GM21526 (cell line): ENCODE measurements around the gene PGAP6.
"Not testable (repeated sequence)": the region's sequence is repeated elsewhere in the genome, so short reads cannot be mapped to it uniquely, and the experiment has no call there.

Source experiments
- ATAC-seq: cut with Tn5 transposase; IDR thresholded peaks from one replicate; pipeline ENCODE4 v1.9.1; 2021; ENCODE audit warnings: moderate library complexity; ENCODE audit not compliant: unreplicated experiment, low FRiP score

PGAP6 gene

DNA sequence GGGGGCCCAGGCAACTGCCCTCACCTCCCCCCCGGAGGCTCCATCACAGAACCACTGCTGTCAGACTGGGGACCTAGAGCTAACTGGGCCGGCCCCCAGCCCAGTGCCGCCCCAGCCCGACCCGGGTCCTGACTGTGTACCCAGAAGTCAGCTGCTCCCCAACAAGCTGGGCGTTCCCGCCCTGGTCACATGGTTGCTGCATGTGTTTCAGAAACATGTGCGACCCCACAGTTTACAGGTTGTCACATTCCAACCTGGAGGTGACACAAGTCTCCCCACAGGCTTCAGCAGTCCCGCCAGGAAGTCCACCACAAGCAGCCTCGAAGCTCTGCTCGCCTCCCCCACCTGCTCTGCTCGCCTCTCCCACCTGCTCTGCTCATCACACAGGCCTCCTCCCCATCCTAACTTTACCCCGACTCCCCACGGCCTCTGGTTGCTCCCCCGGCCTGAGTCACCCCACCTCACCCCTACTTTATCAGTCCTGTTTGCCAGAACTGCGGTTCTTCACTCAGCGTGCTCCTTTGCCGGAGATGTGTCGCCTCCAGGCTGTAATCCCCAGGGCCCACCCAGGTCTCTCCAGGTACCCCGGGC lies 12.4 kb downstream of the PGAP6 start:
- no peak for ATAC-seq

DNA sequence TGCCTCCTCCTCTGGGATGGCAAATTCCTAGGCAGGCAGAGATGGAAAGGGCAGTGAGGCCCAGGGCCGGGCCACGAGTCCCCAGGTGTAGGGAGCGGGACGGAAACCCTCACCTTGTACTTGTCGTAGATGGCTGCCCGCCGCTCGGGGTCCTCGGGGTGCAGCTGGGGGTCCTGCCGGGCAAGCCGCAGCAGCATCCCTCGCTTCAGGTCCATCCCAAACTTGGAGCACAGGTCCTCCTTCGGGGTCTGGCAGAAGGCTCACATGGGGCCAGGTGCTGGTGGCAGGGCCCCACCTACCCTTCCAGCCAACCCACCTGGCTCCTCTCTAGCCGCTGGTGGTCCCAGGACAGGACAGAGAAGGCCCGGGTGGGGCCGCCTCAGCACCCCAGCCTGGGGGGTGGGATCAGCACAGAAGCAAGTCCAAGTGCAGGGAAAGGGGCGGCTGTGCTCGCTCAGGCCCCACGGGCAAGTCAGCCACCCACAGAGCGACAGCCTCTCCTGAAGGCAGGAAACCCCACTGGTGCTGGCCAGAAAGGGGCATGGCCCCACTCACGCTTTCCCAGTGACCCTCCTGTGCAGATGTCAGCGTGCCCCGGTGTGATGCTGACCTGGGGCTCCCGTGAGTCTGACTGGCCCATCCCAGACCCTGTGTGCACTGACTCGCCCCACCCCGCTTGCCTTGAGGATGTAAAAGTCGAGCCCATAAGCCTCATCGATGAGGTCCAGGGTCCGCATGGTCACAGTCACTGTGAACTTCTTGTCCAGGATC lies 13.2 kb downstream of the PGAP6 start:
- no peak for ATAC-seq

DNA sequence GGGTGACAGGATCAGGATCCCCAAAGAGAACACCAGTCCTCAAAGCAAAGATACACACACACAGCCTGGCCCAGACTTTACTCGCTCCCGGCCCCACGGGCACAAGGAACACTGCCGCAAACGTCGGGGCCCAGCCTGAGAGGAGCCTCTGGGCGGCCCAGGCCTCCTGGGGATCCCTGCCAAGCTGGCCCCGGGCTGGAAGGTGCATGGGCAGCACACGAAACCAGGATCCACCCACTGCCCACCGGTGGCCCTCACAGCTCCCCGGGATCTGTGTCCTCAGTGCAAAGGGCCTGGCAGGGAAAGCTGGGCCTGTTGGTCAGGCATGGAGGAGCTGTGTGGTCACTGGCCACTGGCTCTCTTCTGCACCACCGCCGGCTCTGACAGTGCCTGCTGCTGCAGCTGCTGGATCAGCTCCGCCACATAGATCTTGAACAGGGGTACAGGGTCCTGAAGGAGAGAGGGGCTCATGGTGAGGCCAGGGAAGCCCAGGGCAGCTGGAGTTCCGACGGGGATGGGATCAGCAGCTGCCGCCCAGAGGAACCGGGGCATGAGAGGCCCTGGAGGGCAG lies 14.4 kb downstream of the PGAP6 start:
- ATAC-seq, result no peak

DNA sequence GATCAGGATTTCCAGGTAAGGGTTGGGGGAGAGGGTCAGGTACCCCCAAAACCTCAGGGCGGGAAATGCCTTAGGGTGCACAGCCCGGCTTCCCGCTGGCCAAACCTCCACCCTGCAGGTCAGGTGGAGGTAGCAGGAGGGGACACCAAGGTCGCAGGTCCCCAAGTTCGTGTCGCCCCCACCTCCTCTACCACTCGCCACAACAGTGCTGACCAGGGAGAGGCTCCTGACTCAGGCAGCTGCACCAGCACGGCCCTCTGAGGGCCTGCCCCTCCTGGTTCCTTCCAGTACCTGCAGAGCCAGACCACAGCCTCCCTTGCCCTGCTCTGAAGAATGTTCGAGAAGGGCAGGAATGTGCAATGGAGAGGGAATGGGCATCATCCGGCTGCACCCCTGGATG lies 15.3 kb downstream of the PGAP6 start:
- ATAC-seq, result no peak

DNA sequence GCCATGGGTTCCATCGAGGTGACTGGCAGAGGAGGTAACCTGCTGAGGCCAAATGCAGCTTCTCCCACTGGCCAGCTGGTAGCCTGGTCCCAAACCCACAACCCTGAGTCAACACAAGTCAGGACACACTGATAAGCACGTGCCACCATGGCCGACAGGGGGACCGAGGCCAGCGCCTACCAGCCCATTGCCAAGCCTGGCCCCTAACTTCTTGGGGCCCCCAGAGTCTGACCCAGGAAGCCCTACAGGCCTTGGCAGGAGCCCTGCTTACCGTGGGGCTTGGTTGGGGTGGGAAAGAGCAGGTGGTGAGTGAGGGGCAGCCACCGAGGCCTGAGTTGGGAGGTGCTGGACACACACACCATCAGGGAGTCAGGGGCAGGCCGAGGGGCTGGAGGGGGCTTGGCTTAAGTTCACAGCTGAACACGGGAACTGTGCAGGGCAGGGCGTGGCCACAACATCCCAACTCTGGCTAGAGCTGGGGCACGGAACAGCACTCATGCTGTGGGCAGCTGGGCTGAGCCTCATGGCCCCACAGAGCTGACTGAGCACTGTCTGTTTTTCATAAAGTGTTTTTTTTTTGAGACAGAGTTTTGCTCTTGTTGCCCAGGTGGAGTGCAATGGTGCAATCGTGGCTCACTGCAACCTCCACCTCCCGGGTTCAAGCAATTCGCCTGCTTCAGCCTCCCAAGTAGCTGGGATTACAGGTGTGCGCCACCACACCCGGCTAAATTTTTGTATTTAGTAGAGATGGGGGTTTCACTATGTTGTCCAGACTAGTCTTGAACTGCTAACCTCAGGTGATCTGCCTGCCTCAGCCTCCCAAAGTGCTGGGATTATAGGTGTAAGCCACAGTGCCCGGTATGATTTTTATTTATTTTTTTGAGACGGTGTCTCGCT lies 16.9 kb downstream of the PGAP6 start:
- no peak for ATAC-seq

DNA sequence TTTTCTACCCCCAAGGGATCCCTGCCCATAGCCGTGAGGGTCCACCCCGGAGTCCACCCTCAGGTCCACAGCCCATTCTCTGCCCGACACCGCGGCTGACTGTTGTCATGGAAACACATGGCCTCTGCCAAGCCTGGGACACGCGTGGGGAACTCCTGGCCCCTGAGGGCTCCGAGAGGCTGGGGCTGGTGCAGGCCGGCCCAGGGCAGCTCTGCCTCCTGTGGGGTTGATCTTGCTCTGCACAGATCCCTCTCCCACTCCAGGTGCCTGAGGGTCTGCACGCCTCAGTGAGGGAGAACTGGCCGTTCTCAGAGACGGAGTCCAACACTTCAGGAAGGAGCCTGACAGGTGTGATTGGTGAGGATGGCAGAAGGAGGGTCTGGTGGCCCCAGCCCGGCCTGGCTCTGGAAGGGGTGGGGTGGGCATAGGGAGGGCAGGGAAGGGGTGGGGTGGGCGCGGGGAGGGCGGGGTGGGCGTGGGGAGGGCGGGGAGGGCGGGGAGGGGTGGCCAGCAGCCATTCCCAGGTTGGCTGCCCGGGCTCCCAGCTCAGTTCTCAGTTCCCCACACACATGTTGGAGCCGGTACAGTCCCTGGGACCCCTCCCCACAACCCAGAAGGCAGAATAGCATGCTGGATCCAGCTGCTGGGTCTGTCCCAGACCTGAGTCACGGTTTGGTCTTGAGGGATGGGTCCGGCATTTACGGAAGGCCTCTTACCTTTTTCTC lies 17.9 kb downstream of the PGAP6 start:
- no peak for ATAC-seq

DNA sequence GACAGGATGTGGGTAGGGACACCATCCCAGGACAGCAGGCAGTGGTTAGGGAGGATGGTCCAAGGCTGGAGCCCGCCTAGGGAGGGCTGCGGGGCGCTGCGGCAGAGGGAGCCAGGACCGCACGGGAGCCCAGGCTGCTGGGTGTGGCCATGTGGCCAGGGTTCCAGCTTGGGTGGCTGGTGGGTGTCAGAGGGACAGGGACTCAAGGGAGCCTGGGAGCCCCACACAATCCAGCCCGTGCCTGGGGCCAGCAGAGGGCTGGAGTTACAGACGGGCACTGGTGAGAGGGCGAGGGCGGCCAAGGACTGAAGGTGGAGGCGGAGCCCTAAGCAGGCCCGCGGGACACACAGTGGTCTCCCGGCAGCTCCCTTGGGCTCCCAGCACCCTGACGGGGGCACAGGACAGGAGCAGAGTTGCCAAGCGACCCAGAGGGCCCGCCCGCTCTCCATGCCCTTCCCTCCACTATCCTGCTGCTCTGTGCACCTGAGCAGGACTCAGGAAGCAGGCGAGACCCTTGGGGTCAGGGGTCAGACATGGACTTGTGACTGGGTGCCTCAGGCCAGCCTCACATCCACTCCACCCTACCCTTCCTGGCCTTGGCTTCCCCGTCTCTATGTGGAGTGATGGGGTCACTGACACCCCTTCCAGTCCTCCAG lies 18.5 kb downstream of the PGAP6 start:
- no peak for ATAC-seq

DNA sequence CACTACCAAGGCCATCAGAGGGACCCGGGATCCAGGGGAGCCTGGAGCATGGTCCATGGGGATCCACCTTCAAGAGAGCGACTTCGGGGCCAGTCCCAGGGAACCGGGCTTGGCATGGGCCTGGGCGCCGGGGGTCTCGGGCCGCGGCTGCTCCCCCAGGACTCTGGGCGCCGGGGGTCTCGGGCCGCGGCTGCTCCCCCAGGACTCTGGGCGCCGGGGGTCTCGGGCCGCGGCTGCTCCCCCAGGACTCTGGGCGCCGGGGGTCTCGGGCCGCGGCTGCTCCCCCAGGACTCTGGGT lies 19.1 kb downstream of the PGAP6 start:
- ATAC-seq, result not testable (repeated sequence)

DNA sequence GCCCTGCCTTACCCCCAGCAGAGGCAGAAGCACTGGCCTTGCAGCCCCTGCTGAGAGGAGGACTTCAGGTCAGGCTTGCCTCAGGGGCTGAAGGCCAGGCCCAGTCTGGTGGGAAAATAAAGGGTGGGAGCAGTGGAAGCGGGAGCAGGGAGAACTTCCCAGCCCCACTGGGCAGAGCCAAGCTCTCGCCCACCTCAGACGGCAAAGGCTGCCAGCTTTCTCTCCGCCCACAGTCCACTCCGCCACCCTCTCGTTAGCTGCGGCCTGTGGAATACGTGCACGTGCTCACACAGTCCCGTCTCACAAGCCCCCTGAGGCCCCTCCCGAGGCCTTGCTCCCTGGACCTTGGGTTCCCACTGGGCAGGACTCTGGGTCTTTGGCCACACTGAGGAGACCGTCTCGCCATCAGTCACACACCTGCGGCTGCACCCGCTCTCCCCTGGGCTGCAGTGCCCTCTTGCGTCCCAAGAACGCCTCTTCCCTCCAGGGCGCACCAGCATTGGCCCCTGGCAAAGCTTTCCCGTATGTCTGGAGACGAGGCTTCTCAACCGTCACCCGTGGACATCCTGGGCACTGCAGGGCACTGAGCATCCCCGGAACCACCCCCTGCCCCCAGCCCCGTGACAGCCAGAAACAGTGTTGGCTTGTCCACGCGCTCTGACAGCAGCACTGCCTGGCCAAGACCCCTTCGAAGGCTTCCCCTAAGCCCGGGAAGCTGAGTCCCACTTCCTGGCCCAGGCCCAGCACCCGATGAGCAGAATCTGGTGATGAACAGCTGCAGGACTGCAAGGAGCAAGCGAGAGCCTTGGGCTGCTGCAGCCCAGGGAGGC lies 19.7 kb downstream of the PGAP6 start:
- no peak for ATAC-seq

DNA sequence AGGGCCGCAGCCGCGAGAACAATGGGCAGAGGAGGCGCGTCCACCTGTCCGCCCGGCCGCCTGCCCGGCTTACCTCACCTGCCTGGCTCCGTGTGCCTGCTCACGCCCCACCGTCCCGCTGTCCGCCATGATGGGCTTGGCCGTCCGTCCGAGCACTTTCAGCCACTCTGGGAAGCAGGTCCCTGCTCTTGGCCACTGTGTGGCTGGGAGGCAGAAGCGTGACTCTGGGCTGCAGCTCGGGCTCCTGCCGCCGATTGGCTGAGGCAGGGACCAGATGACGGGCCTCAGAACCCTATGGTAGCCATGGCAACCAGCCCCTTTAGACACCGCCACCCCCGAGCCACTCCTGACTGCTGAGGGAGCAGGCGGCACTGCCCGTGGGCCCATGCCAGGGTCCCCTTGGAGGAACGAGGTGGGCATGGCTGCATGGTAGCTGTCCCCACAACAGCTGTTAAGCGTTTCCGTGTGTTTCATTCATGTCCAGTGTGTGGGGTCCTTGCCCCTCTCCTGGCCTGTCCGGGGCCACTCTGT lies 20.4 kb downstream of the PGAP6 start:
- no peak for ATAC-seq

DNA sequence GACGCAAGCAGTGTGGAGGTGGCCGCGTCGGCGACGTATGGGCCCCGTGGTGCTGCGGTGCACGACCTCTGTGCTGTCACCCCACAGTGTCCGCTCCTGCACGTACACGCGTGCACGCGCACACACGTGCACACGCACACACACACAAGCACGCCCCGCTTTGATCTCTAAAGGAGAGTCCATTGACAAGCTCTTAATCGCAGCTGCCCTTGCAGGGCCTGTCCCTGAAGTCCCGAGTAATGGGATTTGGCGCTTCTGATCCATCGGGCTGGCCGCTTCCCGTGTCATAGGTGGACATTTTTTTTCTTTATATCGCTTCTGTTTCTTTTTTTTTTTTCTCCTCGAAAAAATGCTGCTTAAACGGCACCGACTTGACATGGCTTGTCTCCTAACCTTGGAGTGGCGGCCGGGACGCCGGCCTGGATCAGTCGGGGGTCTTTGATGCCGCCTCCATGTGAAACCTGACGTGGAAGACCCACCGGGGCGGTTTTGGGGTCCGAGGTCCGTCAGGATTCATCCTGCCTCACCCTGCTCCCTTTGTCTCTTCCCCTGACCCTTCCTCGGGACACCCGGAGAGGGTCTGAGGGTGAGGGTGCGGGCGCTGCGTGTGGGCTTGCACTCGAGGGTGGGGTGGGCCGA lies 21.0 kb downstream of the PGAP6 start:
- ATAC-seq, result no peak

DNA sequence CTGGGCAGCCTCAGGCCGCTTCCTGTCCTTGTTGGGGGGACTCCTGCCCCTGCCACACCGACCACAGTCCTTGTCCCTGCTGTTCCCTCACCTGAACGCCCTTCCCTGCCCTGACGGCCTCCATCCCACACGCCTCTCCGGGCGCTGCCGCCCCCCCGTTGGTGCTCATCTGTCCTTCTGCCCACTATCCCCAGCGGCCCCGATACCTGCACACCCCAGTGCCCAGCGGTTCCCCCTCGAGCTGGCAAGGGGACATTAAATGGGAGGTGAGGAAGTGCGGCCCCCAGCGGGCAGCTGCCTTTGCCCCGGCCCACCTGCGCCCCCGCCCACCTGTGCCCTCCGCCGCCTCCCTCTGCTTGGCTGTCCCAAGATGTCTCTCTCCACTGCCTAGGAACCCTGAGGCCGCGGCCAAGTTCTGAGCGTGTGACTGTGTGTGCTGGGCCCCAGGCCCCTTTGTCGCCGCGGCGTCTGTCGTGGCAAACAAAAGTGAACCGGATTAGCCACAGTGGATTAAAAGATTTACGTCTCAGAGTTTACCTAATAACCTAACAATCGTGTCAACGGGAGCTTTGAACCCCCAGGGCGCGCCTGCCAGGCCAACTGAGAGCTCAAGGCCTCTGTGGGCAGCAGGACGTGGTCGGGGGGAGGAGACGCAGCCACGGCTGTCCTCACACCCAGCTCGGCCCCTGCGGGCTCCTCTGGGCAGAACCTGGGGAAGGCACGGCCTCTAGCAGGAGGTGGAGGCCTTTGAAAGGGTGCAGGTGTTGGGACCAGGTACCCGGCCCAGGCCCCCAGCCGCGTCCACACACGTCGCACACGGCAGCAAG lies 21.7 kb downstream of the PGAP6 start:
- ATAC-seq, result no peak

DNA sequence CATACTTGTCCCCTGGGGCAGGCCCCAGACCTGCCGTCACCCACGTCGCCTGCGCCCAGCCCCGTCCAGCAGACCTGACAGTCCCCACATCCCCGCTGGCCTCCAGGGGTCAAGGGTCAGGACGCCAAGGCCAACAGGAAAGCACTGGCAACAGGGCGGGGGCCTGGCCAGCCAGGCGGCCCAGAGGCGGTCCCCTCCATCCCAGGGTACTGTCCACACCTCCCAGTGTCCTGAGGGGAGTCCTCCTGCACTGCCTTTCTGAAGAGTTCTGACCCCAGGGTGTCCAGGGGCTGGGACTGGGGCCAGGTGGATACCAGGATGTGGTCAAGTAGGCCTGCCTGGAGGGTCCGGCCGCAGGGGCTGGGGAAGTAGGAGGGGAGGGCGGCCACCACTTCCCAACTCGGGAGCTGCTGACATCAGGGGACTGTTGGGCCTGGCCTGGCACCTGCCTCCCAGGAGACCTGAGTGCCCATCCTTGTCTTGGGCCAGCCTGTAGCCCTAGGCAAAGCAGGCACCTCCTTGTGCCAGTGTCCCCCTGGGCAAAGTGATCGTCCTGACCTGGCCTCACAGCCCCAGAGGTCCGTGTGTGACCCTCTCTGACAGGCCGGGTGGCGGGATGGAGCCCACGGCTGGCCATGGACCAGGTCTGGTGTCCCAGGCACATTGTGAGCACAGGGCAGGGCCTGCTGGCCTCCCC lies 22.6 kb downstream of the PGAP6 start:
- ATAC-seq, result no peak

DNA sequence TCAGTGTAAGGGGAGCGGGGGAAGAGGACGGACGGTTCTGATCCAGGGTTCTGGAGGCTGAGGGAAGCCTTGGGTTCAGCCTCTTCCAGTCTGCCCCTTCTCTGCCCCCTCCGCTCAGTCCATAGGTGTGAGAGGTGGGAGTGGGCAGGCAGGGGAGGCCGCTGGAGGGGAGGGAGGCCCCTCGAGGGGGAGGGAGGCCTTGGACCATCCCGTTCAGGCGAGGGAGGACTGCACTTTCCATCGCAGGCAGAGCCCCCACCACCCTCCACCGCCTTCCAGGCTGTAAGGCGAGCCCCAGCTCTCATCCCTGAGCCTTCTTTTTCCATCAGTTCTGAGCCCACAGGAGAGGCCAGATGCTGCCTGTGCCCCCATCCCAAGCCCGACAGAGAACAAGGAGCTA lies 25.0 kb downstream of the PGAP6 start:
- ATAC-seq, result no peak

DNA sequence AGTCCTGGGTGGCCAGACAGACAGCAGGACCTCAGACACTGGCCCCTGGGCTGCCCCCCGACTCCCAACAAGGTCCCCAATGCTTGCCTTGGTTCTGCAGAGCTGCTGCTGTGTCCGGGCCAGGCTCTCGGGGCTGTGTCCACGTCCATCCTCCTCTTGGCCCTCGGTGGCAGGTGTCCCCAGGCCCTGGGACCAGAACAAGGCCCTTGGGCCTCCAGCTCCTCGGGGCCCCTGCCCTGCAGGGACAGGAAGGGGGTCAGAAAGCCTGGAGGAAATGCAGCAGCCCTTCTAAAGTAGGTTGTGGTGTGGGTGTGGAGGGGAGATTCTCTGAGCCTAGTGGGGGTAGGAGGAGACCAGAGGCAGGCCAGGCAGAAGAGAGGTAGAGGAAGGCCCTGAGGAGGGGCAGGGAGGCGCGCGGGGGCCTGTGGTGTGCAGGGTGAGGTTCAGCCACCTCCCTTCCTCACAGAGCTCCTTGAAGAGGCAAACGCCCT lies 26.8 kb downstream of the PGAP6 start:
- no peak for ATAC-seq

DNA sequence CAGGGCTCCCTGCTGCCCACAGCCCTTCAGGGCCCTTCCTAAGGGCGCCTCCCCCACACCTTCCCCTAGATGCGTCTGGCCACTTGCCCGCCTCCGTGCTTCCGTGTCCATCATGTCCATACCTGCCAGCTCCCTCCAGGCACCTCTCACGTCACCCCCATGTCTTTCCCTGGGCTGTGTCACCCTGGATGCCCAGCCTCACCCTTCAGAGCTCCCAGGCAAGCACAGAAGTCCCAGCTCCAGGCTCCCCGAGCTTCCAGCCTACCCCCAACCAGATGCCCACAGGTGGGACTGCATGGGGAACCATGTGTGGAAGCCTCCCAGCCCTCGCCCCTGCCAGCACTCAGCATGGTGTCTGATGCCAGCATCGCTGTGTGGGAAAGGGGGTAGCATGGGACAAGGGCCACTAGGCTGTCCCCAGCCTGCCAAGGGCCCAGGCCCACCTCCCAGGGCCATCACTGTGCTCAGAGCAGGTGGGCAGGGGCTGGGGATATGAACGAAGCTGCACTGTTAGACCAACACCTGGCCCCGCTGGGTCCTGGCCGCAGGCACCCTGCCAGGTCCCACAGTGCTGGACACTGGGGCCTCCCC lies 27.4 kb downstream of the PGAP6 start:
- no peak for ATAC-seq
